Activated naive CD8-positive, alpha-beta T cell (primary cell): ENCODE measurements around the gene NTN1.

Experiments
- H3K27ac Mint-ChIP-seq: one replicate; pipeline ENCODE4 v1.8.0; 2021; ENCODE audit warnings: mixed read lengths
- H3K27me3 Mint-ChIP-seq: one replicate; pipeline ENCODE4 v1.8.0; 2021; ENCODE audit warnings: mixed read lengths
- H3K36me3 Mint-ChIP-seq: one replicate; pipeline ENCODE4 v1.8.0; 2021; ENCODE audit warnings: mixed read lengths
- H3K4me1 Mint-ChIP-seq: one replicate; pipeline ENCODE4 v1.8.0; 2021; ENCODE audit warnings: low read depth, mixed read lengths
- H3K4me3 Mint-ChIP-seq: one replicate; pipeline ENCODE4 v1.8.0; 2021; ENCODE audit warnings: mild to moderate bottlenecking, mixed read lengths
- H3K9me3 Mint-ChIP-seq: one replicate; pipeline ENCODE4 v1.8.0; 2021; ENCODE audit warnings: low read depth, mixed read lengths

The NTN1 gene

DNA sequence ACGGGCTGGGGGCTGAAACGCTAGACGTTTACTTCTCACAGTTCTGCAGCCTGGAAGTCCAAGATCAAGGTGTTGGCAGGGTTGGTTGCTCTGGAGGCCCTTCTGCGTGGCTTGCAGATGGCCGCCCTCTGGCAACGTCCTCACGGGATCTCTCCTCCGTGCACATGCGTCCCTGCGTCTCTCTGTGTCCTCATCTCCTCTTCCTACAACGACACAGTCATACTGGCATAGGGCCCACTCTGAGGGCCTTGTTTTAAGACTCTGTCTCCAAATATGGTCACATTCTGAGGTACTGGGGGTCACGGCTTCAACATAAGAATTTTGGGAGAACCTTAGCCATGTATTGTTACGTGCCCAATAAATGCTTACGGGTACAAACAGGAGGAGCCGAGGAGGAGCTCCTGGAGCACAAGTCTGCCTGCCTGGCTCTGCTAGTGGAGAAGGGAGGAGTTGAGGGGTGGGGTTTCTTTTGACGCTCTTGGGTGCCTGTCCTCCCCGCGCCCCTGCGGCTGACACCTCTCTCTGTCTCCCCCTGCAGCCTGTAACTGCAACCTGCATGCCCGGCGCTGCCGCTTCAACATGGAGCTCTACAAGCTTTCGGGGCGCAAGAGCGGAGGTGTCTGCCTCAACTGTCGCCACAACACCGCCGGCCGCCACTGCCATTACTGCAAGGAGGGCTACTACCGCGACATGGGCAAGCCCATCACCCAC is 141.1 kb downstream of the NTN1 start:
- Mint-ChIP-seq H3K9me3 (no peaks in the 10 kb centered on the region), H3K27ac (no peak overlapping the region), H3K4me3 (no peak overlapping the region), H3K4me1 (no peaks in the 10 kb centered on the region), H3K36me3 (no peaks in the 10 kb centered on the region), H3K27me3 (no peaks in the 10 kb centered on the region)

GRCh38 chr17:9166788-9167187 is 145.5 kb downstream of the NTN1 start:
- Mint-ChIP-seq H3K9me3 (no peaks in the 10 kb centered on the region), H3K4me1 (no peaks in the 10 kb centered on the region), H3K36me3 (no peaks in the 10 kb centered on the region), H3K27me3 (no peaks in the 10 kb centered on the region), H3K27ac (no peak overlapping the region), H3K4me3 (no peak overlapping the region)

DNA sequence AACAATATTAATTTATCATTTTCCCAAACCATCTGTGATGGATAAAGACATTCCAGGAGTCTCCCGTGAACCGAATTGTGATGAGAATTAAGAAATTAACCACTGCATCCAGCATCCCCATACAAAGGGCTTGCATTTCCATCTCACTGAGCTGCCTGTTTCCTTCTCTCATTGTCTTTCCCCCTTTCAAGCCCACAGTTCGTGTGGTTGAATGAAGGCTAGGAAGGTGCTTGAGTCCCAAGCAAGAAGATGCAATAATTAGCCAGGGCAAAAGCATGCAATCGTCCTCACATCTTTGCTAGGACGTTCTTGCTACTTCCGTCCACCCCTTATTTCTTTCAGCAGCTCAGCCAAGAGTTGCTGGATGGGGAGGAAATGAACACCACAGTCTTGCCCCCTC is 146.1 kb downstream of the NTN1 start:
- no peak overlapping the region for H3K27ac Mint-ChIP-seq
- H3K27me3 Mint-ChIP-seq = no peaks in the 10 kb centered on the region
- no peak overlapping the region for H3K4me3 Mint-ChIP-seq
- H3K36me3 Mint-ChIP-seq = no peaks in the 10 kb centered on the region
- H3K4me1 Mint-ChIP-seq = no peaks in the 10 kb centered on the region
- H3K9me3 Mint-ChIP-seq = no peaks in the 10 kb centered on the region

GRCh38 chr17:9169116-9169515 is 147.8 kb downstream of the NTN1 start:
- Mint-ChIP-seq H3K27ac (no peak overlapping the region), H3K27me3 (no peaks in the 10 kb centered on the region), H3K36me3 (no peaks in the 10 kb centered on the region), H3K4me3 (no peak overlapping the region), H3K9me3 (no peaks in the 10 kb centered on the region), H3K4me1 (no peaks in the 10 kb centered on the region)

GRCh38 chr17:9170336-9170735 is 149.0 kb downstream of the NTN1 start:
- no peaks in the 10 kb centered on the region for H3K4me1 Mint-ChIP-seq
- no peaks in the 10 kb centered on the region for H3K27me3 Mint-ChIP-seq
- H3K9me3 Mint-ChIP-seq = no peaks in the 10 kb centered on the region
- H3K36me3 Mint-ChIP-seq = no peaks in the 10 kb centered on the region
- no peak overlapping the region for H3K4me3 Mint-ChIP-seq
- H3K27ac Mint-ChIP-seq = no peak overlapping the region

DNA sequence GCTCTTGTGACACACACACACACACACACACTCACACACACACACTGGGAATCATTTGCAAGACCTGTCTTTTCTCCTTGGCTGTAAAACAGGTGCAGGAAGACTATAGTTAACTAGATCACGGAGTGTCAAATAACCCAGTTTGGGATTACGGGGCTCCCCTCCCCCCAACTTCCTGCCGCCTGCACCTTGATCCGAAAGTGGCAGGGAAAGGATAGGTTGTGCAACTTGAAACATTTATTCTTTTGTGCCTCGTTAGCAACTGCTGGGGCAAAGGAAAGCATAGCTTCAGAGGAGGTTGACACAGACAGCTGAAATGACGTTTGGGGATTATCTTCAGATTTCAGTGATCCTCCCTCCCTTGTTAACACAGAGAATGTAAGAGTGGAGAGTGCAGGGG is 149.5 kb downstream of the NTN1 start:
- Mint-ChIP-seq H3K4me1 (no peaks in the 10 kb centered on the region), H3K36me3 (no peaks in the 10 kb centered on the region), H3K9me3 (no peaks in the 10 kb centered on the region), H3K4me3 (no peak overlapping the region), H3K27ac (no peak overlapping the region), H3K27me3 (no peaks in the 10 kb centered on the region)

DNA sequence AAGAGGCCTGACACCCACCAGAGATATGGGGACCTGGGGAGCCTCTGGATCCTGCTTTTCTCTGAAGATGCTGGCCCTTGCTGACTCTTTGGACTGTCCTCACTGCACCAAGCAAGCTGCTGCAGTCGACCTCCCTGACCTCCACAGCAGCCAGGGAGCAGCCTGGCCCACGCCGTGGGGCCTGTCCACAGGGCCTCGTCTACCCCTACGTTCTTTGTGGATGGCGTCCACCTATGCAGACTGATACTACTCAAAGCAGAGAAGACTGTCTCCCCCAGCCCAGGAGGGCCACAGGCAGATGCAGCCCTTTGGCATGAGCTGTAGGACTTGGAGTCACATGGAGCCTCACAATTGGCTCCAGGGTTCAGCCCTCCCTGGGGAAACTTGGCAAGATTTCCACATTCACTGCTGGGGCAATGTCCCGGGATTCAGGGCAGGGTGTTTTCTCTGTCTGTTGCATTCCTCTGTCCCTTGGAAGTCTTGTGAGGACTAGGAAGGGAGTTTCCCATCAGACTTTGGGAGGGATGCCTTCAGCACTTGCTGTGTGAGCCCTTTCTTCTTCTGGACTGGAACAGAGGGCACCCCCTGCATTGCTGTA is 152.2 kb downstream of the NTN1 start:
- Mint-ChIP-seq H3K36me3 (no peaks in the 10 kb centered on the region), H3K4me3 (no peak overlapping the region), H3K27ac (no peak overlapping the region), H3K9me3 (no peaks in the 10 kb centered on the region), H3K27me3 (no peaks in the 10 kb centered on the region), H3K4me1 (no peaks in the 10 kb centered on the region)

- no peak overlapping the region for H3K4me3 Mint-ChIP-seq
- no peaks in the 10 kb centered on the region for H3K9me3 Mint-ChIP-seq
- no peaks in the 10 kb centered on the region for H3K36me3 Mint-ChIP-seq
- H3K4me1 Mint-ChIP-seq = no peaks in the 10 kb centered on the region
- no peak overlapping the region for H3K27ac Mint-ChIP-seq
- no peaks in the 10 kb centered on the region for H3K27me3 Mint-ChIP-seq
Observed at GRCh38 chr17:9174312-9174711, 153.0 kb downstream of the NTN1 start.

DNA sequence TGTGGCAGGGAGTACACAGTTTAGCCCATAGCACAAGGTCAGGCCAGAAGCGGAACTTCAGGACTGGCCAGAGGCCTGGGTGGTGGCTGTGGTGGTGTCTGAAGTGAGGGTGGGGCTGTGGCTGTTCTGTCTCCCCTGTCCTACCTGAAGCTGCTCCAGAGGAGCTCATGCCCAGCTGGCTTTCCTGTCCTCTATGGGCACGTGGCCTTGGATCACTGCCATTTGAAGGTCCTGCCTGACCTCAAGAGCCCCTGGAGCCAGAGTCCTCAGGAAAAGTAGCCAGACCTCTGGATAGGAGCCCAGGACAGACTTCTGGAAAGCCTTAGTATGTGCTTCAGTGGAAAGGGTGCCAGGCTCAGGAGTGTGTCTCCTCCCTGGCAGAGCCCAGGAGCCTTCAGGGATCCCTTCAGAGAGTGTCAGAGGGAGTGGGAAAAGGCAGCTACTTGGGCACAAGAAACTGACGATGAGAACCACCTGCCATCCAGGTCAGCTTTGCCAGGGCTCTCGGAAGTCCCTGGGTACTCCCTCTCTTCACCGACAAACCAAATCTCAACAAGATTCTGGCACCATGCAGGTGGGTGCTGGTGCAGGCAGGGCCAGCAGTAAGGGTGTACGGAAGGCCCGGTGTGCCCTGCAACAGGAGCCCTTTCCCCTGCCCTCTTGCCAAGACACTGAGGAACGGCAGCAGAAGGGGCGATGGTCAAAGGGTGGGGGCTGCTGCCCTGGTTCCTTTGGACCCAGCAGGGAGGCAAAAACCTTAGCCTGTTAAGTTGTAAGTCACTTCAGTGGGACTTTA is 153.7 kb downstream of the NTN1 start:
- Mint-ChIP-seq H3K27me3 (no peaks in the 10 kb centered on the region), H3K4me3 (no peak overlapping the region), H3K36me3 (no peaks in the 10 kb centered on the region), H3K4me1 (no peaks in the 10 kb centered on the region), H3K9me3 (no peaks in the 10 kb centered on the region), H3K27ac (no peak overlapping the region)

DNA sequence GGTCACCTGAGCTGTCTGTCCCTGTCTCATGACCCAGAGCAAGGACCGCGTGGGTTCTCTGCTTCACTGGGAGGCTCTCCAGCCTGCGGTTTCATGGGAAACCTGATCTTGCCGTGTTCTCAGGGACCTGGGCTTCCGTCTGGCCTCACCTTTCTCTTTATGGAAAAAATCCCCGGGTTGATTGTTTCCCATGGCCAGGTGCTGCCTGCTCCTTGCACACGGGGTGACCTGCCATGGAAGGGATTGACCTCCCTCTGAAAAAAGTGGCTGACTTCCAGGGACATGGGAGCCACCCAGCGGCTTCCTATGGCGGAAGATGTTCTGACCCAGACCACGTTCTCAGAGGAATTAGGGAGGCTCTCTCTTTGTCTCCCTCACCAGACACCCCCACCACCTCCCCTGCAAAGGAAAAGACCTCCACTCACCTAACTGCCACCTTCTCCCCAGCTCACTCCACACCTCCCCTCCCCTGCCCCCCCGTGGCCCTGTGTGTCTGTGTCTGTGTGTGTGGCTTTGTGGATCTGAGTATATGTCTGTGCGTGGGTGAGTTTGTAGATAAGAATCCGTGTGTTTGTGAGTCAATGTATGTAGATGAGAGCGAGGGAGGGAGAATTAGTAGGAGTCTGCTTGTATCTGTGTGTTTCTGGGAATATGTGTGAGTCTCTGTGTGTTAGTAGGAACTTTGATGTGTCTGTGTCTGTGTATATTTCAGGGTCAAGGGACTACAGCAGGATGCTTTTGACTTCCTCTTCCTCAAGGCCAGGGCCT is 154.6 kb downstream of the NTN1 start:
- Mint-ChIP-seq H3K4me3 (no peak overlapping the region), H3K27me3 (no peaks in the 10 kb centered on the region), H3K27ac (no peak overlapping the region), H3K36me3 (no peaks in the 10 kb centered on the region), H3K4me1 (no peaks in the 10 kb centered on the region), H3K9me3 (no peaks in the 10 kb centered on the region)

- H3K36me3 Mint-ChIP-seq = no peaks in the 10 kb centered on the region
- no peak overlapping the region for H3K4me3 Mint-ChIP-seq
- no peaks in the 10 kb centered on the region for H3K9me3 Mint-ChIP-seq
- H3K4me1 Mint-ChIP-seq = no peaks in the 10 kb centered on the region
- no peaks in the 10 kb centered on the region for H3K27me3 Mint-ChIP-seq
- H3K27ac Mint-ChIP-seq = no peak overlapping the region
Observed at GRCh38 chr17:9177212-9177611, 155.9 kb downstream of the NTN1 start.

DNA sequence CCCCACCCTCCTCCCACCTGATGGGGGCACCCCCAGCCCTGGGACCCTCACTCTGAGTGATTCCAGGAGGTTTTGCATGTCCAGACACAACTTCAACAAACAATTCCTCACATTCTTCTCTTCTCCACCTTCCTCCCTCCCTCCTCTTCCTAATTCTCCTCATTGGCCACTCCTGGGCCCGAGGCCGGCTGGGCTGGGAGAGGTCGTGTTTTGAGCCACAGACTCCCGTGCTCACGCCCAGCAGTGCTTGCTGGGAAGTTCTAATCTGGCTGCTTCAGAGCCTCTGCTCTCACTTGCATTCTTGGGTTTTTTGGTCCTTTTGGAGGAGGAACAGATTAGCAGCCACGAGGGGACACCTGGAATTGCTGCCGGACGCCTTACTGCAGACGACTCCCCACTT is 157.0 kb downstream of the NTN1 start:
- Mint-ChIP-seq H3K27ac (no peak overlapping the region), H3K4me3 (no peak overlapping the region), H3K36me3 (no peaks in the 10 kb centered on the region), H3K9me3 (no peaks in the 10 kb centered on the region), H3K27me3 (no peaks in the 10 kb centered on the region), H3K4me1 (no peaks in the 10 kb centered on the region)

DNA sequence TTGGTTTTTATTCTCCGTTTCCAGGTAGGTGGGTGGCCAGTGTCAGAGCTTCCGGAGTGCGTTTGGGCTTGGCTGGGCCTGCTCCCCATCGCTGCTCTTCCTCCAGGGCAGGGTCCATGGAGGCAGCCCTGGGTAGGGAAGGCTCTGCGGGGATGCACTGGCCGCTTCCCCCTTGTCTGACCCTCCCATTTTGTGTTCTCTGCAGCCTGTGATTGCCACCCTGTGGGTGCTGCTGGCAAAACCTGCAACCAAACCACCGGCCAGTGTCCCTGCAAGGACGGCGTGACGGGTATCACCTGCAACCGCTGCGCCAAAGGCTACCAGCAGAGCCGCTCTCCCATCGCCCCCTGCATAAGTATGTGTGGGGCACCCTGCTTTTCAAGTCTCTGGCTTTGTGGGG is 158.3 kb downstream of the NTN1 start:
- Mint-ChIP-seq H3K4me3 (no peak overlapping the region), H3K27me3 (no peaks in the 10 kb centered on the region), H3K36me3 (no peaks in the 10 kb centered on the region), H3K27ac (no peak overlapping the region), H3K4me1 (no peaks in the 10 kb centered on the region), H3K9me3 (no peaks in the 10 kb centered on the region)

- Mint-ChIP-seq H3K9me3 (no peaks in the 10 kb centered on the region), H3K27me3 (no peaks in the 10 kb centered on the region), H3K36me3 (no peaks in the 10 kb centered on the region), H3K27ac (no peak overlapping the region), H3K4me1 (no peaks in the 10 kb centered on the region), H3K4me3 (no peak overlapping the region)
Observed at GRCh38 chr17:9181640-9182039, 160.3 kb downstream of the NTN1 start.

GRCh38 chr17:9183306-9183705 is 162.0 kb downstream of the NTN1 start:
- Mint-ChIP-seq H3K27me3 (peaks cover 1% of the 10 kb centered on the region), H3K36me3 (no peaks in the 10 kb centered on the region), H3K27ac (no peak overlapping the region), H3K9me3 (no peaks in the 10 kb centered on the region), H3K4me1 (no peaks in the 10 kb centered on the region), H3K4me3 (no peak overlapping the region)
